Peyer's patch (tissue), 4 donors: Measurements from ENCODE around the gene TMEM217.

Experiments used
- POLR2A ChIP-seq, 2 donors: fragments of 450-650 bp; IDR thresholded peaks; one replicate each; pipeline ENCODE4 v1.5.1; 2017; ENCODE audit warnings: antibody characterized with exemption in 2 of 2, mild to moderate bottlenecking in 2 of 2, moderate library complexity in 2 of 2
- TF ChIP-seq, protein P1 (sequence below), 6 experiments: fragments of 450-650 bp in 4 of 6; fragments of 200-600 bp in 2 of 6; sonication (generic) in 1 of 6; IDR thresholded peaks; one replicate each; pipeline ENCODE4 v1.5.1; 2017 to 2019; ENCODE audit warnings: antibody characterized with exemption in 6 of 6, mild to moderate bottlenecking in 3 of 6, moderate library complexity in 1 of 6

DNA sequence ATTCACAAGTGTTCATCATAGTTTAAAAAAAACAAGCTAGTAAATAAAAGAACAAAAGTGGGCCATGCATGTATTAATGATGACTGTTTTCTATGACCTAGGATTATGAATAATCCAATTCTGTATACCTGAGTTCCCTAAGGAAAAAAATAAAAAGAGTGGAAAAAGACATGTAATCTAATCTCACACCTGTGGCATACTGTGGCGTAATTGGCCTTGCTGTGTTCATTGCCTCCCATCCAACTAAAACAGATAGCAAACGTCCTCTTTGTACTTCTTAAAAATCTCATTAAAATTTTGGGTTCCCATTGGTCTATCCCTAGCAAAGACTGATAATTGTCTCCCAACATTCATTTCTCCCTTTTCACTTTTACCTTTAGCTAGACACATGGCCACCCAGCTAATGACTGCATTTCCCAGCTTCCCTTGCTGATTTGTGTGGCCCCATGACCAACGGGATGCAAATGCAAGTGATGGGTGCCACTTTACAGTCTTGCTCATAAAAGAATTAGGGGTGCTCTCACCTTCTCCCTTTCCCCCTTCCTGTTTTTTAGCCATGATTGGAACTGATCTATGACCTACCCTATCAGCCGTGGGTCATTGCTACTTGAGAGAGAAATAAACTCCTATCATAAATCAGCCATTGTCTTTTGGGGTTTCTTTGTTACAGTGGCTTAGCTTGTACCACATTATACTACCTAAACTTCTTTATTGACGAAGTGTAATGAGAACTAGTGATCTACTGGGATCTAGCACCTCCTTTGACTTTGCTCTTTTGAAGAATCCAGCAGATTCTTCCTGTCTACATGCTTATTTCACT, 32.4 kb downstream of the TMEM217 start:
- TF ChIP-seq, protein P1, sequence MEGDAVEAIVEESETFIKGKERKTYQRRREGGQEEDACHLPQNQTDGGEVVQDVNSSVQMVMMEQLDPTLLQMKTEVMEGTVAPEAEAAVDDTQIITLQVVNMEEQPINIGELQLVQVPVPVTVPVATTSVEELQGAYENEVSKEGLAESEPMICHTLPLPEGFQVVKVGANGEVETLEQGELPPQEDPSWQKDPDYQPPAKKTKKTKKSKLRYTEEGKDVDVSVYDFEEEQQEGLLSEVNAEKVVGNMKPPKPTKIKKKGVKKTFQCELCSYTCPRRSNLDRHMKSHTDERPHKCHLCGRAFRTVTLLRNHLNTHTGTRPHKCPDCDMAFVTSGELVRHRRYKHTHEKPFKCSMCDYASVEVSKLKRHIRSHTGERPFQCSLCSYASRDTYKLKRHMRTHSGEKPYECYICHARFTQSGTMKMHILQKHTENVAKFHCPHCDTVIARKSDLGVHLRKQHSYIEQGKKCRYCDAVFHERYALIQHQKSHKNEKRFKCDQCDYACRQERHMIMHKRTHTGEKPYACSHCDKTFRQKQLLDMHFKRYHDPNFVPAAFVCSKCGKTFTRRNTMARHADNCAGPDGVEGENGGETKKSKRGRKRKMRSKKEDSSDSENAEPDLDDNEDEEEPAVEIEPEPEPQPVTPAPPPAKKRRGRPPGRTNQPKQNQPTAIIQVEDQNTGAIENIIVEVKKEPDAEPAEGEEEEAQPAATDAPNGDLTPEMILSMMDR (IDR thresholded peaks at IDR 0.05): no peak
- no peak for TF ChIP-seq POLR2A (IDR thresholded peaks at IDR 0.05)
